GM21390 (cell line): ENCODE data around the gene EVI5L.
A peak's percentile ranks its signal among the peaks of the same experiment; 100 is the strongest.
"Not testable (repeated sequence)": the region's sequence is repeated elsewhere in the genome, so short reads cannot be mapped to it uniquely, and the experiment has no call there.

Experiments
- ATAC-seq: cut with Tn5 transposase; IDR thresholded peaks from one replicate; pipeline ENCODE4 v1.9.1; 2021; ENCODE audit not compliant: unreplicated experiment

Gene EVI5L

DNA sequence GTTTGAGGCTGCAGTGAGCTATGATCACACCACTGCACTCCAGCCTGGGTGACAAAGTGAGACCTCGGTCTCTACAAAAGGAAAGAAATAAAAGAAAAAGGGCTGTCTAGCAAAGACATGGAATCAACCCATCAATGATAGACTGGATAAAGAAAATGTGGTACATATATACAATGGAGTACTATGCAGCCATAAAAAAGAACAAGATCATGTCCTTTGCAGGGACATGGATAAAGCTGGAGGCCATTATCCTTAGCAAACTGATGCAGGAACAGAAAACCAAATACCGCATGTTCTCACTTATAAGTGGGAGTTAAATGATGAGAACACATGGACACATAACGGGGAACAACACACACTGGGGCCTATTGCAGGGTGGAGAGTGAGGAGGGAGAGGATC, 14.0 kb upstream of the EVI5L start:
- ATAC-seq: not testable (repeated sequence)

DNA sequence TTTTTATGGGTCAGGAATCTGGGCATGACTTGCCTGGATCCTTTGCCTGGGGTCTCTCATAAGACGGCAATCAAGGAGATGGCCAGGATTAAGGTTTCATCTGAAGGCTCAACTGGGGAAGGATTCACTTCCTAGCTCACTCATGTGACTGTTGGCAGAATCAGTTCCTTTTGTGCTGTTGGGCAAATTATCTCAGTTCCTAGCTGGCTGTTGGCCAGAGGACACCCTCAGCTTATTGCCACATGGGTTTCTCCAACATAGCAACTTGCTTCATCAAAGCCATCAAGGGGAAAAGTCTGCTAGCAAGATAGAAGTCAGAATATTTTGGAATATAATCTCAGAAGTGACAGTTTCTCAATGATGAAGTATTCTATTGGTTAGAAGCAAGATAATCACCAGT, 12.2 kb upstream of the EVI5L start:
- ATAC-seq: no peak

DNA sequence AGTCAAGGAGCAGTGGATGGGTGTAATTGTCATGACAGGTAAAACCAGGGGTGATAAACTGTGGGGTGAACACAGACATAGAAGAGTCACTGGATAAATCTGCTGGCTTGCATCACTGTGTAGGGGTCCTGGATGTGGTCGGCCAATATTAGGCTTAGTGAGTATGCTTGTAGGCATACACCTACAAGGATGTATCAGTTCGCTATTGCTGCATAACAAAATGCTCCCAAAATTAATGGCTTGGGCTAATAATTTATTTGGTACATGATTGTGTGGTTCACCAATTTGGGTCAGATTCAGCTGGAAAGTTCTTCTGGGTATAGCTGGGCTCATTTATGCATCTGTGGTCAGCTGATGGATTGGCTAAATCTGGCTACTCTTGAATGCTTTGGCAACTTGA, 11.2 kb upstream of the EVI5L start:
- ATAC-seq: no peak

DNA sequence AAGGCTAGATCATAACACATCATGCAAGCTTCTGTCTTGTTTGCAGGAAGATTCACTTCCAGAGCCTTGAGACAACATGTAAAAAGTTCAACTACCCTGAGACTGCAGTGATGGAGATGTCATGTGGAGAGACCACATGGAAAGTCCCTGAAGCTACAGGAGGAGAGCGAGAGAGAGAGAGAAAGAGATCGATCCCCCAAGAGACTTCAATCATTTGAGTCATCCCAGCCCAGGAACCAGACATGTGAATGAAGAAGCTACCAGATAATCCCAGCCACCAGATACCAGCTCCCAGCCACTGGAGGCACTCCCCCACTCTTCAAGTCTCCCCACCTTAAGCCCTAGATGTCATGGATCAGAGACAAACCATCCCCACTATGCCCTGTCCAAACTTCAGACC, 10.7 kb upstream of the EVI5L start:
- ATAC-seq: no peak

DNA sequence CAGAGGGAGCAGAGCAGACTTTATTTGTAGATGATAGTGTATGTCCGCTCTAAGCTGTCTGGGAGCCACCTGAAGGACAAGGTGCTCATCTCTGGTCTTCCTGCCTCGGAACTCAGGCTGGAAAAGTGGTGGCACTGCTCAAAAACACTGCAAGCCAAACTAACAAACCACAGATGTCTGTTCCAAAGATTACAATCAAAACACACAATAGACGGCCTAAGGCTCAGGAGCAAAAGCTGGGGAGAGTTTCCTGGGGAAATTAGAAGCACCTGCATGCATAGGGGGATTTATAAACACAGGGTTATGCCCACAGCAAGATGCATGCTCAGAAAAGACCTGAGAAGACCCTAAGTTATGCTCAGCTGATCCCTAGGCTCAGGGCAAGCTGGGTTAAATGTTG, 9.4 kb upstream of the EVI5L start:
- no peak for ATAC-seq

DNA sequence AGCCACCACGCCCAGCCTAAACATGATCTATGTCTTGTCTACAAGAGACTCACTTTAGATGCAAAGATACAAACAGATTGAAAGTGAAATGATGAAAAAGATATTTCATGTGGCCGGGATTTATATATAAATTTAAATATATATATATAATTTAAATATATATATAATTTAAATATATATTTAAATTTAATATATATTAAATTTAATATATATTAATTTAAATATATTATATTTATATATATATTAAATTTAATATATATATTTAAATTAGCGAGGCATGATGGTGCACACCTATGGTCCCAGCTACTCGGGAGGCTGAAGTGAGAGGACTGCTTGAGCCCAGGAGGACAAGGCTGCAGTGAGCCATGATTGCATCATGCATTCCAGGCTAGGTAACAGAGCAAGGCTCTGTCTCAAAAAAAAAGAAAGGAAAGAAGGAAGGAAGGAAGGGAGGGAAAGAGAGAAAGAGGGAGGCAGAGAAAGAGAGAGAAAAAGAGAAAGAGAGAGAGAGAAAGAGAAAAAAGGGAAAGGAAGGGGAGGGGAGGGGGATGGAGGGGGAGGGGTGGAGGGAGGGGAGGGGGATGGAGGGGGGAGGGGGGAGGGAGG, 7.0 kb upstream of the EVI5L start:
- ATAC-seq: no peak

DNA sequence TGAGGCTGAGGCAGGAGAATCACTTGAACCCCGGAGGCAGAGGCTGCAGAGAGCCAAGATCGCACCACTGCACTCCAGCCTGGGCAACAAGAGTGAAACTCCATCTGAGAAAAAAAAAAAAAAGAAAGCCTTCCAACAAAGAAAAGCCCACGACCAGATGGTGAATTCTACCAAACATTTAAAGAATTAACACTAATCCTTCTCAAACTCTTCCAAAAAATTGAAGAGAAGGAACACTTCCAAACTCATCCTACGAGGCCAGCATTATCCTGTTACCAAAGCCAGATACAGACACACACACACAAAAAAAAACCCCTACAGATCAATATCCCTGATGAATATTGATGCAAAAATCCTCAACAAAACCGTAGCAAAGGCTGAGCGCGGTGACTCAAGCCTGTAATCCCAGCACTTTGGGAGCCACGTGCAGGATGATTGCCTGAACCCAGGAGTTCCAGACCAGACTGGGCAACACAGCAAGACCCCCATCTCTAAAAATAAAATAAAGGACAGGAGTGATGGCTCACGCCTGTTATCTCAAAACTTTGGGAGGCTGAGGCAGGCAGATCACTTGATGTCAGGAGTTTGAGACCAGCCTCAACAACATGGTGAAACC, 6.2 kb upstream of the EVI5L start:
- no peak for ATAC-seq

DNA sequence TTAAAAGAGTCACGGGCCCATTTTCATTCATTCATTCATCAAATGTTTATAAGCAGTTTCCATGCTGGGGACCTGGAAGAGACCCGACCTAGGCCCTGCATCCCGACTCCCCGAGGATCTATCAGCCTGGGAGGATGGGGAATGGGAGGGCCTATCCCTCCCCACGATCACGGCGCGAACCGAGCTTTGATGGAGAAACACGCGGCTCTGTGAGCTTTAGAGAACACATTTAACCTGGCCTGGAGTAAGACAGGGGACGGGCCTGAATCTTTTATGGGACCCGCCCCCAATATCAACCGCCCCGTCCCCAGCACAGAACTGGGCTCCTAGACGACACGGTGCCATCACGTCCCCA, 875 bp upstream of the EVI5L start:
- ATAC-seq: no peak

DNA sequence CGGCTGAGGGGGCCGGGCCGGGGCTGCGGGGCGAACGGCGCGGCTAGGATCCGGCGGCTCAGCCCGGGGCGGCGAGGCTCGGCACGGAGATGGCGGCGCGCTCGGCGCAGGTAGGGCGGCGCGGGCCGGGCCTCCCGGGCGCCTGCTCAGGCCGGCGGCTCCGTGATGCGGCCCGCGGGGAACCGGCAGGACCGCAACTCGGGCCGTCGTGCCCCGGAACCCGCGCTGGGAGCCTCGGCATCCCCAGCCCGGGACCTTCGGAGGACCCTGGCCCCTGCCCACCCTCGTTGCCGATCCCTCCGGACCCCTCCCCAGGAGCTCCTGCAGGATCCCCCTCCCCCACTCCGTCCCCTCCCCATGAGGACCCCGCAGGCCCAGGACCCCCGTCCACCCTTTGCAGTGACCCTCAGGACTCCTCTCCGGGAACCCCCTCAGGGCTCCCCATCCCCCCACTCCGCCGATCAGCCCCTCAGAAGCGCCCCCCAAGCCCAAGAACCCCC, 304 bp downstream of the EVI5L start:
- peak; percentile 3 for ATAC-seq

DNA sequence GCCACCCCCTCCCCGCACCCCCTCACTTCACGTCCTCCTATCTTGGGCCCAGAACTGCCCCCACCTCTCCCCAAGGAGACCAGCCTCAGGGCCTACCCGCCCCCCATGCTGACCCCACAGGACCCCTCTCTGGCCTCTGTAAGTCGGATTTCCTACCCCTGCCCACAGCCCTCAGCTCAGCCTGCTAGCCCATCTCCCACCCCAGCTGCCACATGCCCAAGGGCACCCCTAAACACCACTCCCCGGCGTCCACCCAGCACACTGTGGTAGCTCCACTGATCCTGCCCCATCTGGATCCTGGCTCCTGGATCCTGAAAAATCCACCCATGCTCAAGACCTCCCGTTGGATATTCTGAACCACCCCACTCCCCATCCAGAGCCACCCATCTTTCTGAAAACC, 805 bp downstream of the EVI5L start:
- no peak for ATAC-seq

DNA sequence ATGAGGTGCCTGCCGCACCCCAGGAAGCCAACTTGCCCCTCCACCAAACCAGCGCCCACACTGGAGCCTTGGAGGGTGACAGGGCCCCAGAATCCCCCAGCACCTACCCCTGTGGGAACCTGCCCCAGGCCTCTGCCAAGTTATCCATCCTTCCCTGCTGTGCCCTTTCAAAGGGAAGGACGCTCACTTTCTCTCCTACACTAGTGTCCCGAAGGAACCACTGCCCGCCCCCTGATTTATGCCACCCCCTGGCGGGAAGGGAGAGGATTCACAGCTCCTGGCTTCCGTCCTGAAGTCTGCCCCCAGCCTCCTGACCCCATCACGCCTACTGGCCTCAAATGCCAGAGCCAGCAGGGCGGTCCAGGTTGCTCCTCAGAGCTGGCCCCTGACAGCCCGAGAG, 1.4 kb downstream of the EVI5L start:
- no peak for ATAC-seq

DNA sequence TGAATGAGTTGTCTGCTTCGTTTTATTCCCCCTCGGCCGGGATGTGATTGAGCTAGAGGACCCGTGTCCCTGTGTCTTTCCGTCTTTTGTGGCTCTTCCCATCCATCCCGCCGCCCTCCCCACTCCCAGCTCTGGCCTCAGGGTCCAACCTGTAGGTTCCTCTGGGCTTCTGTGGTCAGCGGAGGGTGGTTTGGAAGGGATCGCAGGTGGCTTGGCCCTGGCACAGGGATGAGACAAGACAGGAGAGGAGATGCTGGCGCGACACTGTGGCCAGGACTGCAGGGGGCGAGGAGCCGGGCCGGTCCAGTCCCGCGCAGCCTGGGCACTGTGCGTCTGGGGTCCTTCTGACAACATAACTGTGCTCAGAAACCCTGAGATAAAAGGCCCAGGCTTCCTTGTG, 2.0 kb downstream of the EVI5L start:
- no peak for ATAC-seq

DNA sequence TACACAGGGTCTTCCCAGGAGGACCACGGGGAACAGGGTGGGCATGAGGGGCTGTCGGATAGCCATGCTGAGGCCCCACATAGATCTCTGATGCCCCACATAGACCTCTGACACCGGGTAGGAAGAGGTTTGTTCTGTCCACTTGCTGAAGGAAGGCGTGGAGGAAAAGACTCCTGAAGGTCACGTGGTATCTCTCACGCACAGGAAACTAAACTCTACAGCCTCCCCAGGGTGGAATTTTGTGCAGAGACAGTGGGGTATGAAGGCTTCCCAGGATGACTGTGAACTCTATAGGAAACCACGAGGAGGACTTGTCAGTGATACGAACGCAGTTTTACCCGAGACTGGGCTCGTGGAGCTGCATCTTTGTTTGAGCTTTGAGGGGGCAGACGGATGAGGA, 2.8 kb downstream of the EVI5L start:
- ATAC-seq: no peak

DNA sequence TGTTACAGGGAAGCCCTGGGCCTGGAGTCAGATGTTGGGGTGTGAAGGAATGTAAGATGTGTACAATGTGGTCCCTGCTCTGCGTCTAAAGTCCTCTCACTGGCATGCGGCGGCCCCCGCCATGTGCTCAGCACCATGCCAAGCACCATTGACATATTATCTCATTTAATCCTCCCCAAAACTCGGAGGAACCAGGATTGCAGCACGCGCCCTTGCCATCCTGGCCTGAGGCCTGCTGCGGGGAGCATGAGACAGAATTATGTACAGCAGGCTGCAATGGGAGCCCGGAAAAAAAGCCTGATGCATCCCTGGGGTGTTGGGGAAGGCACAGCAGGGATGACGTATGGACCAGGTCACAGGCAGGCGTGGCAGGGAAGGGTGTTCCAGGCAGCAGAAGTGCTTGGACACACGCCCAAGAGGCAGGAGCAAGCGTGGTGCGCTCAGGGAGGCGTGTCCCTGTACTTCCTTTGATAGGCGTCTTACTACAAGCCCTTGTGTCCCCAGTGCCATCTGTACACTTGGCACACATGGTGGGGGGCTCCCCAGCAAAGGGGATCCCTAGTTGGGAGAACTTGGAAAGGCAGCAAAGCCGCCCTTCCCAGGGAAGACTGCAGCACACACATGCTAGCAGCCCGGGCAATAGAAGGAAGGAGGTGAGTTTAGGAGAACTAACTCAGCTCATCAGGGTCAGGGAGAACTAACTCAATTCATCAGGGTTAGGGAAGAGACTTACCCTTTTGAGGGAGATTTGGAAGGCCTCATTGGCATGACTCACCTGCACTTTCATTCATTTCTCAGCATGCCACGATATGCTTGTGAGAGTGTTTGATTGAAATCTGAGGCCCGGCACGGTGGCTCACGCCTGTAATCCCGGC, 3.4 kb downstream of the EVI5L start:
- ATAC-seq: no peak

DNA sequence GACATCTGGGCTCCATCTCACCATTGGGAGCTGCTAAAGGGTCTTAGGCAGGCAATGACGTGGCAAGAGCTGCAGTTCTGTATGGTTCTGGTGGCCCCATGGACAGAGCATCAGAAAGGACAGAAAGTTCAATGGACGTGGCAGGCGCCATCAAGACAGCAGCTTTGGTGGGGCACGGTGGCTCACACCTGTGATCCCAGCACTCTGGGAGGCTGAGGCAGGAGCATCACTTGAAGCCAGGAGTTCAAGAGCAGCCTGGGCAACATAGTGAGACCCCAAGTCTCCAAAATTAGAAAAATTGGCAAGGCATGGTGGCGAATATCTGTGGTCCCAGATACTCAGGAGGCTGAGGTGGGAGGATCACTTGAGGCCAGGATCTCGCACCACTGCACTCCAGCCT, 9.5 kb downstream of the EVI5L start:
- ATAC-seq: no peak

DNA sequence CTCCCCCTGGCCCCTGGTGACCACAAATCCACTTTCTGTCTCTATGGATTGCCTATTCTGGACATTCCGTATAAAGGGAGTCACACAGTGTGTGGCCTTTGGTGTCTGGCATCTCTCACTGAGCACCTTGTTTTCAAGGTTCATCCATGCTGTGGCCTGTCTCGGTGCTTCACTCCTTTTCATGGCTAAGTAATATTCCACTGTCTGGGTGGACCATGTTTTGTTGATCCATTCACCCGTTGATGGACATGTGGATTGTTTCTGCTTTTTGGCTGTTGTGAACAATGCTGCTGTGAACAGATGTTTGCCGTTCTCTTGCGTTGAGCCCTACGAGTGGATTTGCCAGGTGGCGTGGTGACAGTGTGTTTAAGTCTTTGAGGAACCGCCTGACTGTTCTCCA, 10.6 kb downstream of the EVI5L start:
- ATAC-seq: no peak

DNA sequence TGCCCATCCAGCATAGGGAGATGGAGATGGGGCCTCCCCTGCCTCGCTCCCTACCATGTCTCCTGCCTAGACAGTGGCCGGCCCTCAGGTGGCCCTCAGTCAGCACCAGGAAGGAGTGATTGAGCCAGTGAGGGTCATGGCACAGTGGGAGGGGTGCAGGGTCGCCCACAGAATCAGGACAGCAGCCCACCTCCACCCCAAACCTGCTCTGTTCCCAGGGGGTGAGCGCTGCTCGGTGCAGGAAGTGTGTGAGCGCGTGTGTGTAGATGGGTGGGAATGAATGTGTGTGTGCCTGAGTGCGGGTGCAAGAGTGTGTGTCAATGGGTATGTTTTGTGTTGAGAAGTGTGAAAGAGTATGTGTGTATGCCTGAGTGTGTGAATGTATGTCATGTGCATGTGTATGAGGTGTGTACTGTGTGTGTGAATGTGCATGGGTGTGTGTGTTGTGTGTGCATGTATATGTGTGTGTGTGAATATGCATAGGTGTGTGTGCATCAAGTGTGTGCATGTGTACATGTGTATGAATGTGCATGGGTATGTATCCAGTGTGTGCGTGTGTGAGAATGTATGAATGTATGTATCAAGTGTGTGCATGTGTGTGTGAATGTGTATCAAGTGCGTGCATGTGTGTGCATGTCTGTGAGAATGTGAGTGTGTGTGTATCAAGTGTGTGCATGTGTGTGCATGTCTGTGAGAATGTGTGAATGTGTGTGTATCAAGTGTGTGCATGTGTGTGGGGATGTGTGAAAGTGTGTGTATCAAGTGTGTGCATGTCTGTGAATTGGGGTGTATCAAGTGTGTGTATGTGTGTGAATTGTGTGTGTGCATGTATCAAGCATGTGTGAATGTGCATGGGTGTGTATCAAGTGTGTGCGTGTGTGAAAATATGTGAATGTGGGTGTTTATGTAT, 12.0 kb downstream of the EVI5L start:
- no peak for ATAC-seq

DNA sequence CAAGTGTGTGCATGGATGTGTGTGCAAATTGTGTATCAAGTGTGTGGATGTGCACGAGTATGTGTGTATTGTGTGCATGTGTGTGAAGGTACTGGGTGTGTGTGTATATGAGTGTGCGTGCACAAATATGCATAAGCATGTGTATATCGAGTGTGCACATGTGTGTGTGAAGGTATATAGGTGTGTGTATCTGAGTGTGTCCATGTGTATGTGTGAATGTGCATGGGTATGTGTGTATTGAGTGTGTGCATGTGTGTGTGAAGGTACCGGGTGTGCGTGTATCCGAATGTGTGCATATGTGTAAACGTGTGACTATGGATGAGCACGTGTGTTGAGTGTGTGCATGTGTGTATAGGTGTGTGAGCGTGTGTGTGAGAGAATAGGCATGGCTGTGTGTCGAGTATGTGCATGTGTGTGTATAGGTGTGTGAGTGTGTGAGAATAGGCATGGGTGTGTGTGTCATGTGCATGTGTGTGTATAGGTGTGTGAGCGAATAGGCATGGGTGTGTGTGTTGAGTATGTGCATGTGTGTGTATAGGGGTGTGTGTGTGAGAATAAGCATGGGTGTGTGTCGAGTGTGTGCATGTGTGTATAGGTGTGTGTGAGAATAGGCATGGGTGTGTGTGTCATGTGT, 12.8 kb downstream of the EVI5L start:
- ATAC-seq: no peak

DNA sequence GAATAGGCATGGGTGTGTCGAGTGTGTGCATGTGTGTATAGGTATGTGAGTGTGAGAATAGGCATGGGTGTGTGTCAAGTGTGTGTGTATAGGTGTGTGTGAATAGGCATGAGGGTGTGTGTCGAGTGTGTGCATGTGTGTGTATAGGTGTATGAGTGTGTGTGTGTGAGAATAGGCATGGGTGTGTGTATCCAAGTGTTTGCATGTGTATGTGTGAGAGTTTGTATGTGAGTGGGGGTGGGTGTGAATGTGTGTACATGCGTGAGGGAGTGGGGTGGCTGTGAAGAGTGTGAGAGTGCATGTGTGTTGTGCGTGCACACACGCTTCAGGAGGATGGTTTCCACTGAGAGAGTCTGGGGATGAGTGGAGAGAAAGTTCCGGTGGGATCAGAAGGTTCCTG, 13.5 kb downstream of the EVI5L start:
- ATAC-seq: no peak

DNA sequence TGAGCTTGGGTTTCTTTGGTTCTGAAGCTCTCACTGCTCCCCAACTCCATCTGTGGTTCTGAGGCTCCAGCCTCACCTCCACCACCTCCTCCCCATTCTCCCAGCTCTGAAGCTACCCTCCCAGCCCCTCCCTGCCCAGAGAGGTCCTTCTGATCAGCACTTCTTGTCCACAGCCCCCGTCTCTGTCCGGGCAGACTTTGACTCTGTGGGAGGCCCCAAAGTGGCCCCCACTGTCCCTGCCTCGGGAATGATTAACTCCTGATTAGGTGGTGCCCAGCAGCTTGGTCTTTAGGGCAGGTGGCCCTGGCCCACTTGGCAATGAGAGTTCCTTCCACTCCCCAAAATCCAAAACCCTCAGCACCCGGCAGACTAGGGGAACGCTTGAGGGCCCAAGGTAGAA, 14.4 kb downstream of the EVI5L start:
- ATAC-seq: no peak

DNA sequence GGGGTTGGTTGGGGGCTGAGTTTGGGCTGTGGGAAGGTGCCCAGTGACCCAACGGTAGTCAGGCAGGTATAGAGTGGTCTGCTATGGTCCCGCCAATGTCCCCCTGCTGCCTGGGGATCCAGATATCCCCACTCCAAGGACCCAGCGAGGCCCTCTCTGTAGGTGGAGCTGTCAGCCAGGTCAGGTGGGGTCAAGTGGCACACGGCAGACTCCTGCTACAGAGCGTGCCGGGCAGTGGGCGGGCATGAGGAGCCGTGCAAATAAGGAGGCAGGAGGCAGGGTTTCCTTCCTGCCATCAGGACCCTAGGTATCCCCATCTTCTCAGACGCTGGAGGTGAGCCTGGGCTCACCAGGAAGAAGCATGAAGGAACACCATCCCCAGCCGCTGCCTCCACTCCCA, 14.9 kb downstream of the EVI5L start:
- no peak for ATAC-seq
